Colonic mucosa (tissue), 4 donors: ENCODE results near the gene HSPBAP1. TPM values are rescaled to one million over a fixed set of nuclear protein-coding genes. Genes with fewer than 3 reads are reported as not detected.

Experiments
- DNase-seq: peaks from one replicate; pipeline ENCODE4 v3.0.0-alpha.2; 2020
- H3K27ac ChIP-seq: fragments of 200-600 bp; one replicate; pipeline ENCODE4 v1.8.0; 2021
- H3K27me3 ChIP-seq: fragments of 200-600 bp; one replicate; pipeline ENCODE4 v1.8.0; 2021
- H3K36me3 ChIP-seq: fragments of 200-600 bp; one replicate; pipeline ENCODE4 v1.8.0; 2021
- H3K4me1 ChIP-seq: fragments of 200-600 bp; one replicate; pipeline ENCODE4 v1.8.0; 2021; ENCODE audit warnings: mild to moderate bottlenecking
- H3K4me3 ChIP-seq: fragments of 200-600 bp; one replicate; pipeline ENCODE4 v1.8.0; 2021
- H3K9ac ChIP-seq, 2 donors: one replicate each; pipeline ENCODE4 v1.7.0; 2013; ENCODE audit warnings: control low read depth in 2 of 2, low read depth in 2 of 2, low read length in 2 of 2
- H3K9me3 ChIP-seq: fragments of 200-600 bp; one replicate; pipeline ENCODE4 v1.8.0; 2021
- CTCF ChIP-seq: fragments of 200-600 bp; IDR thresholded peaks from one replicate; pipeline ENCODE4 v1.8.0; 2022; ENCODE audit warnings: antibody characterized with exemption, mild to moderate bottlenecking
- intact Hi-C: fragments of 100-400 bp; cut with DNase I; formaldehyde crosslinking; loops from one replicate; pipeline ENCODE4 v1.14.1; 2022
- total RNA-seq, 2 donors: library from RNA; stranded (reverse); fragmentation: NEBNext Ultra II Directional in 1 of 2; extraction: Animal tissue kit (Norgen Biotek cat#: 25700) in 1 of 2; gene quantifications; one replicate each; pipeline ENCODE4 v1.2.1, GENCODE V29; 2021
- donor health status: healthy.
- donor health status: DM: no; HTN: no; CAD: no.
- donor health status: DM: no; HTN: no; CAD: no.

The HSPBAP1 gene
- total RNA-seq, 2 donors from 2014 or later = 4.1 to 5.7 TPM

- no peak for TF ChIP-seq CTCF
- intact Hi-C loops = no loop called here
- peaks cover 5% of the 10 kb centered on the region for H3K36me3 ChIP-seq
Measured at GRCh38 chr3:122700193-122700592, 93.4 kb downstream of the HSPBAP1 start.

DNA sequence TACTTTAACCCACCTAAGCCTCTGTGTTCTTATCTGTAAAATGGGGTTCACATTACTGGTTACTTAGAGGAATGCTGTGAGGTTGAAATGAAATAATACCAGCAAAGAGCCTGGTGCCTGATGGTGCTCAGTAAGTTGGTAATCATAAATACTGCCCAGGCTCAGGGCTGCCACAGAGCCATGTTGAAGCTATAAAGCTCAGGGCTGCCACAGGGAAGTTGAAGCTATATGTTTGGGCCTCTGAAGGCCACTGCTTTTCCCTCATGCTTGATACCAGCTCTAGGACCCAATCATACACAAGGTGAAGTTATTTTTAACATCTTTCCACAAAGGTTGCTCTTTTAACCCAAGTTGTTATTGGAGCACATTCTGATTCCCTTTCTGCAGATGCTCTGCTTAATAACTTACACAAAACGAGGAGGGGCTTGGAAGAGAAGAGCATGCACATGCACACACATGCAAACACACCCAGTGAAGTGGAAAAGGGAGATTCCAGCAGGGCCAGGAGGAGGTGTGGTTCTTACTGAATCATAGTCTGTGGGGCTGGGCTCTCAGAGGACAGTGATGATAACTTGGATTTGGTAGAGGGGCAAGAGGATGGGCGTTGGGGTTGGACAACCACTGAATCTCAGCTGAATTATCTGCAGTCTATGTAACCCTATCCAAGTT is 95.5 kb downstream of the HSPBAP1 start:
- peaks cover 6% of the 10 kb centered on the region for H3K36me3 ChIP-seq
- no peak overlapping the region for H3K9ac ChIP-seq
- no peak overlapping the region for H3K4me3 ChIP-seq
- intact Hi-C loops = no loop called here
- no peaks in the 10 kb centered on the region for H3K9me3 ChIP-seq
- no peaks in the 10 kb centered on the region for H3K27me3 ChIP-seq
- H3K27ac ChIP-seq = no peak overlapping the region
- H3K4me1 ChIP-seq = no peaks in the 10 kb centered on the region
- no peak for DNase-seq
- no peak for TF ChIP-seq CTCF

More at GRCh38 chr3:122700193-122700592, 93.4 kb downstream of the HSPBAP1 start:
- Histone ChIP-seq H3K27me3 (no peaks in the 10 kb centered on the region), H3K9me3 (no peaks in the 10 kb centered on the region), H3K4me1 (no peaks in the 10 kb centered on the region), H3K4me3 (no peak overlapping the region), H3K9ac (no peak overlapping the region), H3K27ac (no peak overlapping the region)
- DNase-seq = no peak

GRCh38 chr3:122695927-122696561 is 97.6 kb downstream of the HSPBAP1 start:
- H3K4me3 ChIP-seq = no peak overlapping the region
- no peak overlapping the region for H3K9ac ChIP-seq
- H3K27me3 ChIP-seq = no peaks in the 10 kb centered on the region
- peaks cover 6% of the 10 kb centered on the region for H3K36me3 ChIP-seq
- DNase-seq = no peak
- TF ChIP-seq CTCF = no peak
- H3K27ac ChIP-seq = no peak overlapping the region
- no peaks in the 10 kb centered on the region for H3K4me1 ChIP-seq
- intact Hi-C loops = no loop called here
- no peaks in the 10 kb centered on the region for H3K9me3 ChIP-seq

- intact Hi-C loops = no loop called here
- H3K27me3 ChIP-seq = no peaks in the 10 kb centered on the region
- no peaks in the 10 kb centered on the region for H3K9me3 ChIP-seq
- H3K9ac ChIP-seq = no peak overlapping the region
- H3K36me3 ChIP-seq = peaks cover 6% of the 10 kb centered on the region
- H3K4me3 ChIP-seq = no peak overlapping the region
- no peak for TF ChIP-seq CTCF
- no peak for DNase-seq
- no peaks in the 10 kb centered on the region for H3K4me1 ChIP-seq
- H3K27ac ChIP-seq = no peak overlapping the region
Measured at GRCh38 chr3:122694966-122695365, 98.7 kb downstream of the HSPBAP1 start.

- intact Hi-C loops = no loop called here
- no peak overlapping the region for H3K27ac ChIP-seq
- no peak for TF ChIP-seq CTCF
- no peak overlapping the region for H3K4me3 ChIP-seq
- no peaks in the 10 kb centered on the region for H3K4me1 ChIP-seq
- no peaks in the 10 kb centered on the region for H3K27me3 ChIP-seq
- H3K36me3 ChIP-seq = peaks cover 8% of the 10 kb centered on the region
- DNase-seq = no peak
- no peaks in the 10 kb centered on the region for H3K9me3 ChIP-seq
- H3K9ac ChIP-seq = no peak overlapping the region
Measured at GRCh38 chr3:122692674-122693073, 101.0 kb downstream of the HSPBAP1 start.
